GM12878 (cell line): ENCODE results near the gene CTIF. TPM values are rescaled to one million over a fixed set of nuclear protein-coding genes. Genes with fewer than 3 reads are reported as not detected.

Source experiments
- ATAC-seq: fragments of 200-7000 bp; cut with Tn5 transposase; 3 replicates; pipeline ENCODE4 v1.9.1; 2020; ENCODE audit warnings: mild to moderate bottlenecking, moderate library complexity
- BruUV-seq: library from RNA; stranded (reverse); fragments of 400-500 nt; replicated peaks from 2 replicates; lab custom pipeline; 2021; lab: Mats Ljungman, UMichigan
- CTCF ChIA-PET: fragments of 300-600 bp; sonication (Branson Sonifier 250); formaldehyde crosslinking; extraction: SDS; loops from one replicate; lab custom pipeline; 2021; ENCODE audit warnings: inconsistent platforms; lab: Yijun Ruan, JAX
- POLR2A ChIA-PET: fragments of 350-600 bp; formaldehyde crosslinking; extraction: SDS; loops from one replicate; lab custom pipeline; 2021; ENCODE audit warnings: inconsistent platforms; lab: Charles Lee
- RAD21 ChIA-PET: fragments of 300-600 bp; sonication (Branson Sonifier 250); formaldehyde crosslinking; loops from one replicate; lab custom pipeline; 2023; ENCODE audit warnings: antibody characterized with exemption; ENCODE audit not compliant: unreplicated experiment; lab: Charles Lee
- SMC1A ChIA-PET: fragments of 300-600 bp; sonication (Branson Sonifier 250); formaldehyde crosslinking; loops from one replicate; lab custom pipeline; 2023; ENCODE audit not compliant: unreplicated experiment, uncharacterized antibody; lab: Charles Lee
- DNase-seq: peaks from one replicate; pipeline ENCODE4 v3.0.0-alpha.2; 2011; ENCODE audit warnings: low read depth, low spot score
- FAIRE-seq: peaks from 3 replicates; lab custom pipeline; 2011; peaks lifted over from hg19 to GRCh38; lab: Jason Lieb, UNC
- H2AFZ ChIP-seq: 2 replicates; pipeline ENCODE4 v1.6.0; 2011; ENCODE audit warnings: low read depth, low read length, control low read depth; ENCODE audit not compliant: control insufficient read depth
- H3K27ac ChIP-seq: 2 replicates; pipeline ENCODE4 v1.5.1; 2011; ENCODE audit warnings: control low read depth; ENCODE audit not compliant: control insufficient read depth, insufficient read depth
- H3K27me3 ChIP-seq, 2 experiments: replicated peaks in 1 of 2; 2 replicates each; pipeline versions ENCODE4 v1.6.0 to v1.6.1; 2011; ENCODE audit warnings: low read length in 1 of 2; ENCODE audit not compliant: control insufficient read depth in 2 of 2, insufficient read depth in 2 of 2
- H3K36me3 ChIP-seq, 2 experiments: 2 replicates each; pipeline ENCODE4 v1.5.1; 2011; ENCODE audit warnings: low read length in 1 of 2; ENCODE audit not compliant: control insufficient read depth in 2 of 2, insufficient read depth in 2 of 2
- H3K4me1 ChIP-seq: 2 replicates; pipeline ENCODE4 v1.6.1; 2011; ENCODE audit warnings: mild to moderate bottlenecking, low read length, moderate library complexity, mixed read lengths; ENCODE audit not compliant: control insufficient read depth, insufficient read depth
- H3K4me2 ChIP-seq: 2 replicates; pipeline ENCODE4 v1.6.0; 2011; ENCODE audit warnings: control low read depth; ENCODE audit not compliant: control insufficient read depth, insufficient read depth
- H3K4me3 ChIP-seq: fragments of 200-600 bp; sonication (generic); 2 replicates; pipeline ENCODE4 v1.5.1; 2016
- H3K79me2 ChIP-seq: 2 replicates; pipeline ENCODE4 v1.6.0; 2011; ENCODE audit warnings: low read length; ENCODE audit not compliant: control insufficient read depth, insufficient read depth
- H3K9ac ChIP-seq: 2 replicates; pipeline ENCODE4 v1.8.0; 2011; ENCODE audit warnings: low read length, control low read depth, mixed read lengths; ENCODE audit not compliant: control insufficient read depth, insufficient read depth
- H3K9me3 ChIP-seq: replicated peaks from 3 replicates; pipeline ENCODE4 v1.5.1; 2011; ENCODE audit warnings: mild to moderate bottlenecking, low read length; ENCODE audit not compliant: control insufficient read depth, insufficient read depth
- H4K20me1 ChIP-seq: 2 replicates; pipeline ENCODE4 v1.6.0; 2011; ENCODE audit not compliant: control insufficient read depth, insufficient read depth
- IKZF2 ChIP-seq, 2 experiments: fragments of 450-650 bp; IDR thresholded peaks; 2 replicates each; pipeline ENCODE4 v1.6.1; 2017; ENCODE audit warnings: mild to moderate bottlenecking in 2 of 2, moderate library complexity in 2 of 2
- NFYA ChIP-seq: IDR thresholded peaks from 2 replicates; pipeline ENCODE4 v1.6.1; 2011; ENCODE audit warnings: low read depth, mild to moderate bottlenecking, low read length, improper control_type of control experiment, borderline replicate concordance
- RAD21 ChIP-seq: IDR thresholded peaks from 2 replicates; pipeline ENCODE4 v1.6.1; 2011; ENCODE audit warnings: mild to moderate bottlenecking, low read depth, low read length, moderate library complexity; ENCODE audit not compliant: insufficient read depth
- RELA ChIP-seq: fragments of 450-650 bp; IDR thresholded peaks from 2 replicates; pipeline ENCODE4 v1.8.0; 2014; ENCODE audit warnings: borderline replicate concordance; ENCODE audit not compliant: partially characterized antibody
- SREBF2 ChIP-seq: IDR thresholded peaks from 2 replicates; pipeline ENCODE4 v1.6.1; 2012; ENCODE audit warnings: mild to moderate bottlenecking, low read length
- WGBS: methylation state at CpG from one replicate; pipeline ENCODE4 v1.1.6; 2016; ENCODE audit warnings: low lambda C conversion rate; ENCODE audit not compliant: insufficient replicate concordance, insufficient coverage; ENCODE audit errors: missing lambda C conversion rate; 5-methylcytosine and 5-hydroxymethylcytosine counted together
- in situ Hi-C: fragments of 300-500 bp; cut with MboI; formaldehyde crosslinking; loops from 9 replicates; pipeline ENCODE4 v1.14.3; 2018; ENCODE audit warnings: mixed read lengths
- intact Hi-C: fragments of 100-400 bp; cut with micrococcal nuclease; formaldehyde crosslinking; loops from one replicate; pipeline ENCODE4 v1.14.2; 2022; ENCODE audit not compliant: unreplicated experiment
- polyA plus RNA-seq, 11 experiments: library from polyadenylated mRNA; depleted of rRNA in 4 of 11; unstranded in 6 of 11; stranded (reverse) in 5 of 11; fragments of >200 nt; fragmentation: Nextera tagmentation in 4 of 11; fragmentation: Illumina TruSeq in 1 of 11; extraction: Ambion mirVana in 4 of 11; extraction: Trizol in 1 of 11; gene quantifications; 1 replicate in 1 of 11; 2 replicates in 10 of 11; pipeline versions ENCODE4 v1.2.1 to v1.2.3, GENCODE V29; 2011 to 2016; ENCODE audit warnings: inconsistent platforms in 2 of 11, missing spikeins in 2 of 11, low read depth in 1 of 11
- total RNA-seq, 4 experiments: library from RNA; depleted of rRNA in 3 of 4; stranded (reverse); fragments of >200 nt in 3 of 4; fragmentation: Illumina TruSeq in 1 of 4; extraction: Trizol in 1 of 4; gene quantifications; 2 replicates each; pipeline versions ENCODE4 v1.2.1 to v1.2.3, GENCODE V29; 2013 to 2021
- TF ChIP-seq, protein P1 (sequence below): IDR thresholded peaks from 2 replicates; pipeline ENCODE4 v1.6.1; 2012; ENCODE audit warnings: low read depth, low read length, improper control_type of control experiment
- TF ChIP-seq, protein P2 (sequence below), 3 experiments: IDR thresholded peaks in 2 of 3; conservative IDR thresholded peaks in 1 of 3; 2 replicates each; pipeline ENCODE4 v1.5.1; 2011; ENCODE audit warnings: low read depth in 3 of 3, low read length in 3 of 3, mild to moderate bottlenecking in 3 of 3, control low read depth in 2 of 3, moderate library complexity in 2 of 3, inconsistent platforms in 1 of 3, mixed read lengths in 1 of 3; ENCODE audit not compliant: control insufficient read depth in 2 of 3, insufficient read depth in 1 of 3; ENCODE audit errors: extremely low read depth in 1 of 3
- TF ChIP-seq, protein P3 (sequence below): IDR thresholded peaks from 2 replicates; pipeline ENCODE4 v1.6.1; 2012; ENCODE audit warnings: improper control_type of control experiment, low read depth, low read length; ENCODE audit not compliant: insufficient replicate concordance

Gene CTIF
- total and polyA plus RNA-seq, 10 of the 15 experiments (the other 5 are each of a cell fraction or from before 2014, with no cell fraction given): 0.06 to 11.6 (median 2.5) TPM

DNA sequence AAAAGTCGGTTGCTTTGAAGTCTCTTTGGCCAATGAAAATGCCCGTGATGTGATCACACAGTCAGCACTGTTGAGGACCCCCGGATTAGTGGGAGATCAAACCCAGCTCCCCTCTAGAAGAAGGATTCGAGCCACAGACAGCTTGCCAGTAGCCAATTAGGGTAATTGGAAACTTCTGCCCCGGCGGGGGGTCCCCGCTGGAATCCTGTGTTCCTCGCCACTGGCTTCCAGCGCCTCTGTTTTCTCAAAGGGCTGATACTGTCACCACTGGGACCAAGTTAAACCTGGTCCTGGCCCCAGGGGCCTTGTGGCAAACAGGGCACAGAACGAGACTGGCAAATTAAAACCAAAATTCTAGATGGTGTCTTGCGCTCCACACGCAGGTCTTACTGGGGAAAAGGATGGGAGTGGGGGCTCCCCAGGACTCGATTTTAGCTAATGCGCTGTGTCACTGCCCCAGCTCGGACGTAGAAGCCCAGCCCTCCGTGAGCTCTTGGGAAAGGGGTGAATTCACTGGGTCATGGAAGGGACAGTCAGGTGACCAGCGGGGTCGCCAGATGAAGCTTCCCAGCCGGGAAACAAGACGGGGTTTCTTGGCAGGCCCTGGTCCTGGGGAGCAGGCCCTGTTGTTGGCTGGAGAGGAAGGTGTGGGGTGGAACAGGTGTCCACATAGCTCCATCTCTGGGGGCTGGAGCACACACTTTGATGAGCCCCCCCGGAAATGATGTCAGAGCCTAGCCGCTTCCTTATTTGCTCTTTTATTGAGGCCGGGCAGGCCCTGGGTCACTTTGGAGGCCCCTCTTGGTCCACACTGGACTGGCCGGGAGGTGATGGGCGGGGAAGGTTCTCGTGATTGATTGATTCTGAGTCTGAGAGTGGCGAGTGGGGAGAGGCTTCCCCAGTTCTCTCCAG lies 321.7 kb downstream of the CTIF start (continued):
- TF ChIP-seq, protein P1, sequence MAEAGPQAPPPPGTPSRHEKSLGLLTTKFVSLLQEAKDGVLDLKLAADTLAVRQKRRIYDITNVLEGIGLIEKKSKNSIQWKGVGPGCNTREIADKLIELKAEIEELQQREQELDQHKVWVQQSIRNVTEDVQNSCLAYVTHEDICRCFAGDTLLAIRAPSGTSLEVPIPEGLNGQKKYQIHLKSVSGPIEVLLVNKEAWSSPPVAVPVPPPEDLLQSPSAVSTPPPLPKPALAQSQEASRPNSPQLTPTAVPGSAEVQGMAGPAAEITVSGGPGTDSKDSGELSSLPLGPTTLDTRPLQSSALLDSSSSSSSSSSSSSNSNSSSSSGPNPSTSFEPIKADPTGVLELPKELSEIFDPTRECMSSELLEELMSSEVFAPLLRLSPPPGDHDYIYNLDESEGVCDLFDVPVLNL: no peak
- TF ChIP-seq RAD21 (no peak), RELA (no peak), IKZF2 (IDR thresholded peaks at IDR 0.05) (no peak)
- TF ChIP-seq, protein P2, sequence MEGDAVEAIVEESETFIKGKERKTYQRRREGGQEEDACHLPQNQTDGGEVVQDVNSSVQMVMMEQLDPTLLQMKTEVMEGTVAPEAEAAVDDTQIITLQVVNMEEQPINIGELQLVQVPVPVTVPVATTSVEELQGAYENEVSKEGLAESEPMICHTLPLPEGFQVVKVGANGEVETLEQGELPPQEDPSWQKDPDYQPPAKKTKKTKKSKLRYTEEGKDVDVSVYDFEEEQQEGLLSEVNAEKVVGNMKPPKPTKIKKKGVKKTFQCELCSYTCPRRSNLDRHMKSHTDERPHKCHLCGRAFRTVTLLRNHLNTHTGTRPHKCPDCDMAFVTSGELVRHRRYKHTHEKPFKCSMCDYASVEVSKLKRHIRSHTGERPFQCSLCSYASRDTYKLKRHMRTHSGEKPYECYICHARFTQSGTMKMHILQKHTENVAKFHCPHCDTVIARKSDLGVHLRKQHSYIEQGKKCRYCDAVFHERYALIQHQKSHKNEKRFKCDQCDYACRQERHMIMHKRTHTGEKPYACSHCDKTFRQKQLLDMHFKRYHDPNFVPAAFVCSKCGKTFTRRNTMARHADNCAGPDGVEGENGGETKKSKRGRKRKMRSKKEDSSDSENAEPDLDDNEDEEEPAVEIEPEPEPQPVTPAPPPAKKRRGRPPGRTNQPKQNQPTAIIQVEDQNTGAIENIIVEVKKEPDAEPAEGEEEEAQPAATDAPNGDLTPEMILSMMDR (IDR thresholded peaks at IDR 0.05 in 2 of 3, conservative IDR thresholded peaks at IDR 0.05 in 1 of 3; ENCODE audit: control insufficient read depth in 2 of 3, extremely low read depth in 1 of 3, insufficient read depth in 1 of 3, low read depth in 3 of 3, low read length in 3 of 3): no peak
- TF ChIP-seq, all 136 proteins: peak for 0

DNA sequence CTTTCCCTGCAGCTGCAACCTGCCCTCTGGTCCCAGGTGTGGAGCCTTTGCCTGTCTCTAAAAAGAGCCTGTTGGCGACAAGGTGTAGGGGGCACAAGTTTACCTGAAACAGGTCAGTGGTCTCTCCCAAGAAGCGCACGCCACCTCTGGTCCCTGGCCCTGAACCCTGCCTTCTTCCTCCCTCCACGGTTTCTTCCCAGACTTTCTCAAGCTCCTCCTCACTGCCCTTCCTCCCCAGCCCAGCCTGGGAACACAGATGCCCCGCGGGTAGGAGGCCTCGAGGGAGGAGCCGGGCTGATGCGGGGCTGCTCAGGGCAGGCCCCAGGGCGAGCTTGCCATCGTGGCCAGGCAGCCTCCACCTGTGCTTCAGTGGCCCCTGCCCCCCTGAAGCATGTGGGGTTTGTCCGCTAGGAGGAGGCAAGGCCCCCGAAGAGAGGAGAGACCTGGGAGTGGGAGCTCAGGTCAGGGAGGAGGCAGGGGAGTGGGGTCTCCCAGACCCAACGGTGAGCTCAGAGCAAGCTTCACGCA lies 322.4 kb downstream of the CTIF start:
- intact Hi-C loops (no loop called here), in situ Hi-C loops (no loop called here)
- Histone ChIP-seq H3K27me3 (no peaks in the 10 kb centered on the region), H3K9ac (no peak overlapping the region), H3K79me2 (no peaks in the 10 kb centered on the region), H4K20me1 (no peaks in the 10 kb centered on the region), H3K36me3 (no peaks in the 10 kb centered on the region; a peak in 1 of 4 replicates), H3K27ac (no peak overlapping the region), H3K4me3 (no peak overlapping the region), H2AFZ (no peak overlapping the region), H3K9me3 (peaks cover 3% of the 10 kb centered on the region; the same call in 1 of the 3 replicates), H3K4me2 (no peak overlapping the region), H3K4me1 (no peaks in the 10 kb centered on the region)
- ATAC-seq: no peak
- 78% methylated on average over 15 of the region's 15 CpGs for WGBS
- no peak for FAIRE-seq
- no TSS peak for BruUV-seq
- ChIA-PET POLR2A (interaction anchor here (0.5 kb wide), 1 partner anchor 427 kb away, joined by 3 read pairs; no protein-coding TSS in a partner anchor), RAD21 (no interaction called here), CTCF (interaction anchor here (1.1 kb wide), 1 partner anchor 13 kb away, joined by 3 read pairs; no protein-coding TSS in a partner anchor), SMC1A (interaction anchor here (1.4 kb wide), 1 partner anchor 40 kb away, joined by 5 read pairs; no protein-coding TSS in a partner anchor)
- TF ChIP-seq, protein P3, sequence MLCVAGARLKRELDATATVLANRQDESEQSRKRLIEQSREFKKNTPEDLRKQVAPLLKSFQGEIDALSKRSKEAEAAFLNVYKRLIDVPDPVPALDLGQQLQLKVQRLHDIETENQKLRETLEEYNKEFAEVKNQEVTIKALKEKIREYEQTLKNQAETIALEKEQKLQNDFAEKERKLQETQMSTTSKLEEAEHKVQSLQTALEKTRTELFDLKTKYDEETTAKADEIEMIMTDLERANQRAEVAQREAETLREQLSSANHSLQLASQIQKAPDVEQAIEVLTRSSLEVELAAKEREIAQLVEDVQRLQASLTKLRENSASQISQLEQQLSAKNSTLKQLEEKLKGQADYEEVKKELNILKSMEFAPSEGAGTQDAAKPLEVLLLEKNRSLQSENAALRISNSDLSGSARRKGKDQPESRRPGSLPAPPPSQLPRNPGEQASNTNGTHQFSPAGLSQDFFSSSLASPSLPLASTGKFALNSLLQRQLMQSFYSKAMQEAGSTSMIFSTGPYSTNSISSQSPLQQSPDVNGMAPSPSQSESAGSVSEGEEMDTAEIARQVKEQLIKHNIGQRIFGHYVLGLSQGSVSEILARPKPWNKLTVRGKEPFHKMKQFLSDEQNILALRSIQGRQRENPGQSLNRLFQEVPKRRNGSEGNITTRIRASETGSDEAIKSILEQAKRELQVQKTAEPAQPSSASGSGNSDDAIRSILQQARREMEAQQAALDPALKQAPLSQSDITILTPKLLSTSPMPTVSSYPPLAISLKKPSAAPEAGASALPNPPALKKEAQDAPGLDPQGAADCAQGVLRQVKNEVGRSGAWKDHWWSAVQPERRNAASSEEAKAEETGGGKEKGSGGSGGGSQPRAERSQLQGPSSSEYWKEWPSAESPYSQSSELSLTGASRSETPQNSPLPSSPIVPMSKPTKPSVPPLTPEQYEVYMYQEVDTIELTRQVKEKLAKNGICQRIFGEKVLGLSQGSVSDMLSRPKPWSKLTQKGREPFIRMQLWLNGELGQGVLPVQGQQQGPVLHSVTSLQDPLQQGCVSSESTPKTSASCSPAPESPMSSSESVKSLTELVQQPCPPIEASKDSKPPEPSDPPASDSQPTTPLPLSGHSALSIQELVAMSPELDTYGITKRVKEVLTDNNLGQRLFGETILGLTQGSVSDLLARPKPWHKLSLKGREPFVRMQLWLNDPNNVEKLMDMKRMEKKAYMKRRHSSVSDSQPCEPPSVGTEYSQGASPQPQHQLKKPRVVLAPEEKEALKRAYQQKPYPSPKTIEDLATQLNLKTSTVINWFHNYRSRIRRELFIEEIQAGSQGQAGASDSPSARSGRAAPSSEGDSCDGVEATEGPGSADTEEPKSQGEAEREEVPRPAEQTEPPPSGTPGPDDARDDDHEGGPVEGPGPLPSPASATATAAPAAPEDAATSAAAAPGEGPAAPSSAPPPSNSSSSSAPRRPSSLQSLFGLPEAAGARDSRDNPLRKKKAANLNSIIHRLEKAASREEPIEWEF: no peak
- TF ChIP-seq SREBF2 (no peak), NFYA (no peak)
- no peak for DNase-seq
